ENCODE data around the gene LCE1E. TPM values are rescaled to one million over a fixed set of nuclear protein-coding genes. Genes with fewer than 3 reads are reported as not detected.

Gene LCE1E
- total and polyA plus RNA-seq, 7 donors: not detected

GRCh38 chr1:152756872-152757271, 29.2 kb upstream of the LCE1E start:
- Histone ChIP-seq H3K27me3 (no peaks in the 10 kb centered on the region), H3K9me3 (no peaks in the 10 kb centered on the region), H3K4me3 (no peak overlapping the region), H3K36me3 (no peaks in the 10 kb centered on the region), H3K4me1 (no peaks in the 10 kb centered on the region), H3K27ac (no peak overlapping the region)
- 76 to 79% methylated on average over 2 of the region's 2 CpGs for WGBS, 2 donors
- TF ChIP-seq POLR2A (IDR thresholded peaks at IDR 0.05) (no peak), POLR2AphosphoS5 (IDR thresholded peaks at IDR 0.05) (no peak), EP300 (IDR thresholded peaks at IDR 0.05) (no peak), CTCF (IDR thresholded peaks at IDR 0.05) (no peak)
- DNase-seq: no peak
- intact Hi-C loops (cut with DNase I): no loop called here

GRCh38 chr1:152757747-152758146, 28.3 kb upstream of the LCE1E start, which contains the start of gene KPRP:
Gene KPRP, plus strand, starts transcription at chr1:152758025. Its CDS starts 1,564 bp downstream, at chr1:152759589.
- Histone ChIP-seq H3K4me1 (no peaks in the 10 kb centered on the region), H3K4me3 (no peak within 1 kb of the TSS), H3K27me3 (no peaks in the 10 kb centered on the region), H3K9me3 (no peaks in the 10 kb centered on the region), H3K36me3 (no peaks in the 10 kb centered on the region), H3K27ac (no peak within 1 kb of the TSS)
- 58 to 72% methylated on average over 6 of the region's 6 CpGs for WGBS, 2 donors
- DNase-seq: no peak
- intact Hi-C loops (cut with DNase I): no loop called here
- TF ChIP-seq EP300 (IDR thresholded peaks at IDR 0.05): no peak
- no peak for TF ChIP-seq POLR2AphosphoS5 (IDR thresholded peaks at IDR 0.05)
- TF ChIP-seq CTCF (IDR thresholded peaks at IDR 0.05): no peak
- TF ChIP-seq POLR2A (IDR thresholded peaks at IDR 0.05): no peak

- no peak overlapping the region for H3K4me3 ChIP-seq
- WGBS, 2 donors: 67 to 80% methylated on average over 4 of the region's 4 CpGs
Observed at GRCh38 chr1:152758636-152759035, 27.4 kb upstream of the LCE1E start.

GRCh38 chr1:152759453-152760173, 26.4 kb upstream of the LCE1E start:
- no peak overlapping the region for H3K4me3 ChIP-seq
- TF ChIP-seq CTCF (IDR thresholded peaks at IDR 0.05) (no peak), POLR2AphosphoS5 (IDR thresholded peaks at IDR 0.05) (no peak), EP300 (IDR thresholded peaks at IDR 0.05) (no peak), POLR2A (IDR thresholded peaks at IDR 0.05) (no peak)
- no peaks in the 10 kb centered on the region for H3K9me3 ChIP-seq
- H3K27ac ChIP-seq: no peak overlapping the region
- no peaks in the 10 kb centered on the region for H3K4me1 ChIP-seq
- no peaks in the 10 kb centered on the region for H3K36me3 ChIP-seq
- DNase-seq: no peak
- H3K27me3 ChIP-seq: no peaks in the 10 kb centered on the region
- WGBS, 2 donors: 84 to 88% methylated on average over 8 of the region's 8 CpGs
- intact Hi-C loops (cut with DNase I): no loop called here

More at GRCh38 chr1:152758636-152759035, 27.4 kb upstream of the LCE1E start:
- Histone ChIP-seq H3K4me1 (no peaks in the 10 kb centered on the region), H3K9me3 (no peaks in the 10 kb centered on the region), H3K36me3 (no peaks in the 10 kb centered on the region), H3K27me3 (no peaks in the 10 kb centered on the region), H3K27ac (no peak overlapping the region)
- intact Hi-C loops (cut with DNase I): no loop called here
- no peak for DNase-seq
- no peak for TF ChIP-seq CTCF (IDR thresholded peaks at IDR 0.05)
